B cell (primary cell): ENCODE results near the gene FBXO34.

Source experiments
- EZH2 ChIP-seq: IDR thresholded peaks from 2 replicates; pipeline ENCODE4 v1.6.1; 2012; ENCODE audit warnings: borderline replicate concordance, low read depth, mild to moderate bottlenecking, moderate library complexity, low read length; ENCODE audit not compliant: insufficient read depth, poor library complexity, severe bottlenecking
- TF ChIP-seq, protein P1 (sequence below): fragments of 200-600 bp; IDR thresholded peaks from one replicate; pipeline ENCODE4 v1.8.0; 2022; ENCODE audit warnings: antibody characterized with exemption, mild to moderate bottlenecking

DNA sequence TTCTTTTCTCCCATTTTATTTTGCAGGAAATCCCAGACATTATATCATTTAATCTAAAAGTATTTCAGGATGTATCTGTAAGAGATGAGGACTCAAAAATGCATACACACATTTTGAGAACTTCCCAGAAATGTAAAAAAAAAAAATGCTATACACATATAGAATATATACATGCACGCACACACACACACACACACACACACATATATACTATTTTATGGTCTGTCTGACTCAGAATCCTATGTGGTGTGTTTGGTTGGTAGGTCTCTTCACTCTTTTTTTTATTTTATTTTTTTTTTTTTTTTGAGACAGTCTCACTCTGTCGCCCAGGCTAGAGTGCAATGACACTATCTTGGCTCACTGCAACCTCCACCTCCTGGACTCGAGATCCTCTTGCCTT lies 65.5 kb downstream of the FBXO34 start:
- no peak for TF ChIP-seq EZH2
- TF ChIP-seq, protein P1, sequence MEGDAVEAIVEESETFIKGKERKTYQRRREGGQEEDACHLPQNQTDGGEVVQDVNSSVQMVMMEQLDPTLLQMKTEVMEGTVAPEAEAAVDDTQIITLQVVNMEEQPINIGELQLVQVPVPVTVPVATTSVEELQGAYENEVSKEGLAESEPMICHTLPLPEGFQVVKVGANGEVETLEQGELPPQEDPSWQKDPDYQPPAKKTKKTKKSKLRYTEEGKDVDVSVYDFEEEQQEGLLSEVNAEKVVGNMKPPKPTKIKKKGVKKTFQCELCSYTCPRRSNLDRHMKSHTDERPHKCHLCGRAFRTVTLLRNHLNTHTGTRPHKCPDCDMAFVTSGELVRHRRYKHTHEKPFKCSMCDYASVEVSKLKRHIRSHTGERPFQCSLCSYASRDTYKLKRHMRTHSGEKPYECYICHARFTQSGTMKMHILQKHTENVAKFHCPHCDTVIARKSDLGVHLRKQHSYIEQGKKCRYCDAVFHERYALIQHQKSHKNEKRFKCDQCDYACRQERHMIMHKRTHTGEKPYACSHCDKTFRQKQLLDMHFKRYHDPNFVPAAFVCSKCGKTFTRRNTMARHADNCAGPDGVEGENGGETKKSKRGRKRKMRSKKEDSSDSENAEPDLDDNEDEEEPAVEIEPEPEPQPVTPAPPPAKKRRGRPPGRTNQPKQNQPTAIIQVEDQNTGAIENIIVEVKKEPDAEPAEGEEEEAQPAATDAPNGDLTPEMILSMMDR = no peak
